GM23338 (cell line): Measurements from ENCODE around the gene KIAA1755. TPM values are rescaled to one million over a fixed set of nuclear protein-coding genes. Genes with fewer than 3 reads are reported as not detected.

Experiments
- ATAC-seq: fragments of 200-7000 bp; cut with Tn5 transposase; 3 replicates; pipeline ENCODE4 v1.9.1; 2020
- DNase-seq: peaks from one replicate; pipeline ENCODE4 v3.0.0-alpha.2; 2015; ENCODE audit warnings: low spot score
- H2AFZ ChIP-seq: fragments of 200-600 bp; sonication (generic); 2 replicates; pipeline ENCODE4 v1.8.0; 2016; ENCODE audit warnings: antibody characterized with exemption, mild to moderate bottlenecking, moderate library complexity
- H3F3A ChIP-seq: fragments of 200-600 bp; sonication (generic); replicated peaks from 2 replicates; pipeline ENCODE4 v1.8.0; 2017; ENCODE audit warnings: antibody characterized with exemption, mixed run types, low read depth
- H3K27ac ChIP-seq: fragments of 200-600 bp; sonication (generic); 2 replicates; pipeline ENCODE4 v1.6.1; 2016; ENCODE audit warnings: low read depth
- H3K27me3 ChIP-seq: fragments of 200-600 bp; sonication (generic); 2 replicates; pipeline ENCODE4 v1.8.0; 2016; ENCODE audit warnings: mild to moderate bottlenecking, mixed run types, moderate library complexity; ENCODE audit not compliant: insufficient read depth
- H3K36me3 ChIP-seq: fragments of 200-600 bp; sonication (generic); 2 replicates; pipeline ENCODE4 v1.8.0; 2016; ENCODE audit warnings: mild to moderate bottlenecking; ENCODE audit not compliant: insufficient read depth
- H3K4me1 ChIP-seq: fragments of 200-600 bp; sonication (generic); 2 replicates; pipeline ENCODE4 v1.8.0; 2016; ENCODE audit warnings: mild to moderate bottlenecking, moderate library complexity; ENCODE audit not compliant: insufficient read depth
- H3K4me2 ChIP-seq: fragments of 200-600 bp; sonication (generic); 2 replicates; pipeline ENCODE4 v1.7.1; 2017; ENCODE audit warnings: mixed run types
- H3K4me3 ChIP-seq: fragments of 200-600 bp; sonication (generic); 2 replicates; pipeline ENCODE4 v1.6.1; 2016; ENCODE audit warnings: mixed run types
- H3K79me2 ChIP-seq: fragments of 200-600 bp; sonication (generic); replicated peaks from 2 replicates; pipeline ENCODE4 v1.8.0; 2017; ENCODE audit warnings: mild to moderate bottlenecking; ENCODE audit not compliant: insufficient read depth
- H3K9me2 ChIP-seq: fragments of 200-600 bp; sonication (generic); 2 replicates; pipeline ENCODE4 v1.8.0; 2017; ENCODE audit not compliant: insufficient read depth
- H4K20me1 ChIP-seq: fragments of 200-600 bp; sonication (generic); replicated peaks from 2 replicates; pipeline ENCODE4 v1.8.0; 2017; ENCODE audit warnings: mild to moderate bottlenecking; ENCODE audit not compliant: insufficient read depth
- H3K27ac Mint-ChIP-seq: 2 replicates; pipeline ENCODE4 v1.8.0; 2020; ENCODE audit warnings: inconsistent platforms, mild to moderate bottlenecking, moderate library complexity, mixed read lengths
- H3K27me3 Mint-ChIP-seq: 3 replicates; pipeline ENCODE4 v1.8.0; 2022; ENCODE audit warnings: low read depth, mild to moderate bottlenecking, moderate library complexity, mixed read lengths, inconsistent platforms; ENCODE audit not compliant: insufficient read depth, poor library complexity
- H3K36me3 Mint-ChIP-seq: 3 replicates; pipeline ENCODE4 v1.8.0; 2021; ENCODE audit warnings: low read depth, mild to moderate bottlenecking, inconsistent platforms, moderate library complexity, mixed read lengths
- H3K4me1 Mint-ChIP-seq: 3 replicates; pipeline ENCODE4 v1.8.0; 2020; ENCODE audit warnings: mild to moderate bottlenecking, inconsistent platforms, mixed read lengths
- H3K4me3 Mint-ChIP-seq: 3 replicates; pipeline ENCODE4 v1.8.0; 2021; ENCODE audit warnings: moderate library complexity, mild to moderate bottlenecking, inconsistent platforms, mixed read lengths
- H3K9me3 Mint-ChIP-seq: 3 replicates; pipeline ENCODE4 v1.8.0; 2020; ENCODE audit warnings: moderate library complexity, mild to moderate bottlenecking, inconsistent platforms, mixed read lengths
- CREB1 ChIP-seq: fragments of 250-450 bp; sonication (Bioruptor Pico); IDR thresholded peaks from 2 replicates; pipeline ENCODE4 v1.5.0; 2020; ENCODE audit warnings: low read depth, mild to moderate bottlenecking, moderate library complexity
- CTCF ChIP-seq, 2 experiments: fragments of 200-600 bp in 1 of 2; sonication (generic) in 1 of 2; conservative IDR thresholded peaks; 2 replicates each; pipeline versions ENCODE4 v1.5.1 to v1.6.1; 2016 to 2017; ENCODE audit warnings: antibody characterized with exemption in 2 of 2, low read depth in 2 of 2, mild to moderate bottlenecking in 2 of 2, moderate library complexity in 1 of 2
- ETS1 ChIP-seq: IDR thresholded peaks from 2 replicates; pipeline ENCODE4 v1.6.1; 2016; ENCODE audit warnings: antibody characterized with exemption
- EZH2 ChIP-seq: fragments of 200-600 bp; sonication (generic); IDR thresholded peaks from one replicate; pipeline ENCODE4 v1.8.0; 2017; ENCODE audit warnings: antibody characterized with exemption, mild to moderate bottlenecking, low read depth; ENCODE audit not compliant: unreplicated experiment
- EZH2phosphoT487 ChIP-seq: fragments of 200-600 bp; sonication (generic); IDR thresholded peaks from one replicate; pipeline ENCODE4 v1.8.1; 2018; ENCODE audit warnings: antibody characterized with exemption; ENCODE audit not compliant: unreplicated experiment
- JUNB ChIP-seq: IDR thresholded peaks from one replicate; pipeline ENCODE4 v1.6.1; 2016; ENCODE audit warnings: antibody characterized with exemption; ENCODE audit not compliant: unreplicated experiment
- NANOG ChIP-seq: IDR thresholded peaks from 2 replicates; pipeline ENCODE4 v1.6.1; 2016; ENCODE audit warnings: antibody characterized with exemption, borderline replicate concordance
- POLR2AphosphoS5 ChIP-seq: IDR thresholded peaks from 2 replicates; pipeline ENCODE4 v1.6.1; 2016; ENCODE audit warnings: antibody characterized with exemption, low read depth
- STAT1 ChIP-seq: IDR thresholded peaks from one replicate; pipeline ENCODE4 v1.6.1; 2016; ENCODE audit warnings: antibody characterized with exemption; ENCODE audit not compliant: unreplicated experiment
- ZNF114 ChIP-seq: fragments of 250-450 bp; sonication (Bioruptor Pico); IDR thresholded peaks from 2 replicates; pipeline ENCODE4 v1.5.0; 2020; ENCODE audit warnings: mild to moderate bottlenecking, moderate library complexity
- ZNF331 ChIP-seq: fragments of 250-450 bp; sonication (Bioruptor Pico); IDR thresholded peaks from 2 replicates; pipeline ENCODE4 v1.5.0; 2020; ENCODE audit warnings: low read depth, mild to moderate bottlenecking, moderate library complexity
- ZNF462 ChIP-seq: fragments of 250-450 bp; sonication (Bioruptor Pico); IDR thresholded peaks from 2 replicates; pipeline ENCODE4 v1.5.0; 2020; ENCODE audit warnings: mild to moderate bottlenecking, moderate library complexity
- polyA plus RNA-seq: library from polyadenylated mRNA; unstranded; fragments of >200 nt; fragmentation: Nextera tagmentation; extraction: Ambion mirVana; gene quantifications from 2 replicates; pipeline ENCODE4 v1.2.1, GENCODE V29; 2016
- total RNA-seq: library from RNA; depleted of rRNA; stranded (reverse); fragments of >200 nt; shearing (Covaris generic); gene quantifications from 2 replicates; pipeline ENCODE4 v1.2.3, GENCODE V29; 2014
- TF ChIP-seq, protein P1 (sequence below): IDR thresholded peaks from one replicate; pipeline ENCODE4 v1.6.1; 2018; ENCODE audit warnings: antibody characterized with exemption; ENCODE audit not compliant: unreplicated experiment

KIAA1755 gene
- total and polyA plus RNA-seq, 2 experiments from 2014 or later = 0.28 TPM; not detected in 1

- Mint-ChIP-seq H3K4me1 (no peaks in the 10 kb centered on the region), H3K36me3 (no peaks in the 10 kb centered on the region), H3K27ac (no peak overlapping the region), H3K27me3 (peaks cover 4% of the 10 kb centered on the region), H3K4me3 (no peak overlapping the region), H3K9me3 (peaks cover 5% of the 10 kb centered on the region; the same call in 2 of the 3 replicates)
- H2AFZ ChIP-seq = no peak overlapping the region
- H3K27me3 ChIP-seq = peaks cover 6% of the 10 kb centered on the region
- H3K27ac ChIP-seq = no peak overlapping the region
- no peak for TF ChIP-seq STAT1
- TF ChIP-seq, protein P1, sequence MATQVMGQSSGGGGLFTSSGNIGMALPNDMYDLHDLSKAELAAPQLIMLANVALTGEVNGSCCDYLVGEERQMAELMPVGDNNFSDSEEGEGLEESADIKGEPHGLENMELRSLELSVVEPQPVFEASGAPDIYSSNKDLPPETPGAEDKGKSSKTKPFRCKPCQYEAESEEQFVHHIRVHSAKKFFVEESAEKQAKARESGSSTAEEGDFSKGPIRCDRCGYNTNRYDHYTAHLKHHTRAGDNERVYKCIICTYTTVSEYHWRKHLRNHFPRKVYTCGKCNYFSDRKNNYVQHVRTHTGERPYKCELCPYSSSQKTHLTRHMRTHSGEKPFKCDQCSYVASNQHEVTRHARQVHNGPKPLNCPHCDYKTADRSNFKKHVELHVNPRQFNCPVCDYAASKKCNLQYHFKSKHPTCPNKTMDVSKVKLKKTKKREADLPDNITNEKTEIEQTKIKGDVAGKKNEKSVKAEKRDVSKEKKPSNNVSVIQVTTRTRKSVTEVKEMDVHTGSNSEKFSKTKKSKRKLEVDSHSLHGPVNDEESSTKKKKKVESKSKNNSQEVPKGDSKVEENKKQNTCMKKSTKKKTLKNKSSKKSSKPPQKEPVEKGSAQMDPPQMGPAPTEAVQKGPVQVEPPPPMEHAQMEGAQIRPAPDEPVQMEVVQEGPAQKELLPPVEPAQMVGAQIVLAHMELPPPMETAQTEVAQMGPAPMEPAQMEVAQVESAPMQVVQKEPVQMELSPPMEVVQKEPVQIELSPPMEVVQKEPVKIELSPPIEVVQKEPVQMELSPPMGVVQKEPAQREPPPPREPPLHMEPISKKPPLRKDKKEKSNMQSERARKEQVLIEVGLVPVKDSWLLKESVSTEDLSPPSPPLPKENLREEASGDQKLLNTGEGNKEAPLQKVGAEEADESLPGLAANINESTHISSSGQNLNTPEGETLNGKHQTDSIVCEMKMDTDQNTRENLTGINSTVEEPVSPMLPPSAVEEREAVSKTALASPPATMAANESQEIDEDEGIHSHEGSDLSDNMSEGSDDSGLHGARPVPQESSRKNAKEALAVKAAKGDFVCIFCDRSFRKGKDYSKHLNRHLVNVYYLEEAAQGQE = no peak
- no peak for TF ChIP-seq JUNB
- TF ChIP-seq EZH2phosphoT487 = no peak
- no peak for TF ChIP-seq ZNF462 (CRISPR knock-in tag)
- no peak for TF ChIP-seq ETS1
- no peak for TF ChIP-seq ZNF331 (CRISPR knock-in tag)
- no peak for TF ChIP-seq EZH2
- TF ChIP-seq NANOG = no peak
- no peak for TF ChIP-seq ZNF114 (CRISPR knock-in tag)
- no peak for TF ChIP-seq POLR2AphosphoS5
- no peak for TF ChIP-seq CTCF (conservative IDR thresholded peaks at IDR 0.05; ENCODE audit: low read depth in 2 of 2)
- TF ChIP-seq CREB1 (CRISPR knock-in tag) = no peak
- no peaks in the 10 kb centered on the region for H3F3A ChIP-seq
- DNase-seq (no peak), ATAC-seq (no peak)
- no peaks in the 10 kb centered on the region for H4K20me1 ChIP-seq
- H3K79me2 ChIP-seq = no peaks in the 10 kb centered on the region
- H3K4me1 ChIP-seq = no peaks in the 10 kb centered on the region
- H3K9me2 ChIP-seq = no peaks in the 10 kb centered on the region
- no peaks in the 10 kb centered on the region for H3K36me3 ChIP-seq
- no peak overlapping the region for H3K4me3 ChIP-seq
- no peak overlapping the region for H3K4me2 ChIP-seq
Observed at GRCh38 chr20:38266426-38266825, 5.9 kb upstream of the KIAA1755 start.
